Omental fat pad (tissue), 4 donors: ENCODE measurements around the gene SLC44A3. TPM values are rescaled to one million over a fixed set of nuclear protein-coding genes. Genes with fewer than 3 reads are reported as not detected.

ENCODE experiments used
- ATAC-seq: fragments of 150-250 bp; one replicate; pipeline ENCODE4 v1.9.1; 2016; ENCODE audit warnings: mild to moderate bottlenecking, moderate library complexity; ENCODE audit not compliant: low FRiP score
- DNase-seq: peaks from one replicate; pipeline ENCODE4 v3.0.0-alpha.2; 2019; ENCODE audit warnings: low spot score
- CTCF ChIP-seq, 3 donors: fragments of 450-650 bp; IDR thresholded peaks; one replicate each; pipeline ENCODE4 v1.5.1; 2016 to 2017; ENCODE audit warnings: antibody characterized with exemption in 3 of 3, mild to moderate bottlenecking in 3 of 3, moderate library complexity in 2 of 3
- total RNA-seq, 4 donors: library from RNA; depleted of rRNA; stranded (reverse); fragments of >200 nt; gene quantifications; one replicate each; pipeline ENCODE4 v1.1.0, GENCODE V29; 2016

Gene SLC44A3
- total RNA-seq, 4 donors from 2014 or later = 1.3 to 1.9 (median 1.4) TPM

GRCh38 chr1:94843846-94844245 is 23.7 kb downstream of the SLC44A3 start:
- DNase-seq = no peak
- no peak for TF ChIP-seq CTCF (IDR thresholded peaks at IDR 0.05)
- ATAC-seq = no peak

GRCh38 chr1:94846308-94846707 is 26.2 kb downstream of the SLC44A3 start:
- DNase-seq = no peak
- TF ChIP-seq CTCF (IDR thresholded peaks at IDR 0.05) = no peak
- ATAC-seq = no peak

- no peak for DNase-seq
- no peak for ATAC-seq
- TF ChIP-seq CTCF (IDR thresholded peaks at IDR 0.05) = no peak
Observed at GRCh38 chr1:94851571-94851970, 31.4 kb downstream of the SLC44A3 start.

- TF ChIP-seq CTCF (IDR thresholded peaks at IDR 0.05) = no peak
- no peak for ATAC-seq
Observed at GRCh38 chr1:94852788-94853187, 32.6 kb downstream of the SLC44A3 start.

GRCh38 chr1:94854458-94855306 is 34.5 kb downstream of the SLC44A3 start:
- ATAC-seq = peak; percentile 93
- peak; percentile 61 for DNase-seq
- peak in 2 of 3 donors; percentile 64 to 90 for TF ChIP-seq CTCF (IDR thresholded peaks at IDR 0.05)

More at GRCh38 chr1:94852788-94853187, 32.6 kb downstream of the SLC44A3 start:
- no peak for DNase-seq

GRCh38 chr1:94855307-94855700 is 35.1 kb downstream of the SLC44A3 start:
- TF ChIP-seq CTCF (IDR thresholded peaks at IDR 0.05) = no peak
- ATAC-seq = peak; percentile 67
- no peak for DNase-seq

- no peak for ATAC-seq
- DNase-seq = no peak
- TF ChIP-seq CTCF (IDR thresholded peaks at IDR 0.05) = no peak
Observed at GRCh38 chr1:94856004-94856403, 35.8 kb downstream of the SLC44A3 start.
